ENCODE measurements around the gene PARK7.

GRCh38 chr1:8003438-8004112 lies 42.1 kb downstream of the PARK7 start:
- no peak for TF ChIP-seq CTCF (IDR thresholded peaks at IDR 0.05)
- TF ChIP-seq TCF7L2 (IDR thresholded peaks at IDR 0.05; ENCODE audit: low read depth, low read length): no peak

All from Panc1 (cell line).